ENCODE results near the gene DDX41.

The DDX41 gene

DNA sequence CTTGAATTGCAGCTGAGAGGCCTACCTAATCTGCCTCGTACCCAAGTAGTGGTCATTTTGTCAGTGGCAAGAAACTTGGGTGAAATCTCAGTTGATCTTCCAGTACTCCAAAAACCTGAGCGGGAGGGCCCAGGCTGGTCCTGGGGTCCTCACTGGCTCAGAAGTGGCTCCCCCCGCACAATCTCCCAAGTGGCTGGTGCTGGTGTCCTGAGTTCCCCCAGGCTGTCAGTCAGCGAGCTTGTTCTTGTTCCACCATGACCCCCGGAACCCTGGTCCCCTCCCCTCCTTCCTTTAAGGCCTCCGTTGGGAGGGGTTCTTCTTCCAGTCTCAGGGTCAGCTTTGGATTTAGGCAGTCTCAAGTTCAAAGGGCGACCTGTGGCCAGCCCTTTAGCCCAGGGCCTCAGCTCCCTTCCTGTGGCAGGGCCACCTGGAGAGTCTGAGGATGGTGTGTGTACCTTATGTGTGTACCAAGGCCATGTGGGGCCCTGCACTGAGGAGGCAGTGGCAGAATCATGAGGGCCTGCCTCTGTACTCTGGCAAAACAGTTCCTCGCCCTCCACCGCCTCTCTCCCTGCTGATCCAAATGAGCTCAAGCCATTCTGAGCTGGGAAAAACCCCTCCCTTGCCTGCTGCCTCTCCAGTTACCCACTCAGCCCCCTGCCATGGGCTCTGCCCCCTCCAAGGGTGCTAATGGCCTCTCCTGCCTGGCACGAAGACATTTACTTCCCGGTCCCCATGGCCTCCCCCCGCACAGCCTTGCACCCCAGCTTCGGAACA is 38.9 kb downstream of the DDX41 start:
- H3K9me3 ChIP-seq (ENCODE audit: insufficient read depth, low read length, severe bottlenecking): no peaks in the 10 kb centered on the region
- H3K36me3 ChIP-seq (ENCODE audit: insufficient read depth, low read length): no peaks in the 10 kb centered on the region
- no peak overlapping the region for H3K4me2 ChIP-seq (ENCODE audit: insufficient read depth, low read length)
- no peaks in the 10 kb centered on the region for H3K79me2 ChIP-seq (ENCODE audit: insufficient read depth, low read length)
- H3K27ac ChIP-seq (ENCODE audit: low read length): no peak overlapping the region
- TF ChIP-seq EZH2 (IDR thresholded peaks at IDR 0.05; ENCODE audit: borderline replicate concordance, low read depth, low read length, severe bottlenecking): no peak
- TF ChIP-seq, protein P1, sequence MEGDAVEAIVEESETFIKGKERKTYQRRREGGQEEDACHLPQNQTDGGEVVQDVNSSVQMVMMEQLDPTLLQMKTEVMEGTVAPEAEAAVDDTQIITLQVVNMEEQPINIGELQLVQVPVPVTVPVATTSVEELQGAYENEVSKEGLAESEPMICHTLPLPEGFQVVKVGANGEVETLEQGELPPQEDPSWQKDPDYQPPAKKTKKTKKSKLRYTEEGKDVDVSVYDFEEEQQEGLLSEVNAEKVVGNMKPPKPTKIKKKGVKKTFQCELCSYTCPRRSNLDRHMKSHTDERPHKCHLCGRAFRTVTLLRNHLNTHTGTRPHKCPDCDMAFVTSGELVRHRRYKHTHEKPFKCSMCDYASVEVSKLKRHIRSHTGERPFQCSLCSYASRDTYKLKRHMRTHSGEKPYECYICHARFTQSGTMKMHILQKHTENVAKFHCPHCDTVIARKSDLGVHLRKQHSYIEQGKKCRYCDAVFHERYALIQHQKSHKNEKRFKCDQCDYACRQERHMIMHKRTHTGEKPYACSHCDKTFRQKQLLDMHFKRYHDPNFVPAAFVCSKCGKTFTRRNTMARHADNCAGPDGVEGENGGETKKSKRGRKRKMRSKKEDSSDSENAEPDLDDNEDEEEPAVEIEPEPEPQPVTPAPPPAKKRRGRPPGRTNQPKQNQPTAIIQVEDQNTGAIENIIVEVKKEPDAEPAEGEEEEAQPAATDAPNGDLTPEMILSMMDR (IDR thresholded peaks at IDR 0.05; ENCODE audit: borderline replicate concordance, extremely low read depth, low read length, poor library complexity, severe bottlenecking): no peak
- DNase-seq (no peak), ATAC-seq (ENCODE audit: insufficient read depth, low read depth) (no peak)
- H3K4me3 ChIP-seq (ENCODE audit: low read depth in 1 of 2, low read length in 2 of 2): no peak overlapping the region
- H4K20me1 ChIP-seq (ENCODE audit: insufficient read depth, low read length): peaks cover 10% of the 10 kb centered on the region; the same call in 1 of the 2 replicates
- H3K27me3 ChIP-seq (ENCODE audit: insufficient read depth, low read length, poor library complexity): peaks cover 5% of the 10 kb centered on the region
- no peak overlapping the region for H2AFZ ChIP-seq (ENCODE audit: low read depth, low read length)
- peaks cover 4% of the 10 kb centered on the region; the same call in 1 of the 2 replicates for H3K4me1 ChIP-seq (ENCODE audit: insufficient read depth, low read length)
- no peak overlapping the region for H3K9ac ChIP-seq (ENCODE audit: low read depth, low read length)

DNA sequence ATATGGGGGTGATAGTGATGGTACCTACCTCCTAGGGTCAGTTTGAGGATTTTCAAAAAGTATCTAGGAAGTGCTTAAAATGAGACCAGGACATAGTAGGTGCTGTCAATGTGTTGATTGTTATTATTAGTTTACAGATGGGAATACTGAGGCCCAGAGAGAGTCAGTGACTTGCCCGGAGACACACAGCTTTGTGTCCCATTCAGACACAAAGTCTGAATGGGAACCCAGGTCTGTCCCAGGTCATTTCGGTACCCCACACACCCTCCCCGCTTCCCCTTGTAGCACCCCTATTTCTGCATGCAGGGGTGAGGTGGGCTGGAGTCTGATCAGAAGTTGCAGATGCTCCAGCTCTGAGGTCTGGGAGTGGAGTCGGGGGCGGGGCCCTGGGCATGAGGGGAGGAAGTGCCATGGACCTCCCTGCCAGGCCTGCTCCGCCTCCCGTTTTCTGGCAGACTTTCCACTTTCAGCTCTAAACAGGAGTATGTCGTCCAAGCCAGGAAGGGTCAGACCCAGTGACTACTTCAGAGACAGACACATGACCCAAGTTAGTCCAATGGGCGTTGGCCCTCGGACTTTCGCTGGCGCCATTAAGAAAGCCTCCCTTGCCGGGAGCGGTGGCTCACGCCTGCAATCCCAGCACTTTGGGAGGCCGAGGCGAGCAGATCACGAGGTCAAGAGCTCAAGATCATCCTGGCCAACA is 40.1 kb downstream of the DDX41 start:
- no peak for DNase-seq
- Histone ChIP-seq H2AFZ (ENCODE audit: low read depth, low read length) (no peak overlapping the region), H3K79me2 (ENCODE audit: insufficient read depth, low read length) (peaks cover 11% of the 10 kb centered on the region), H3K9me3 (ENCODE audit: insufficient read depth, low read length, severe bottlenecking) (no peaks in the 10 kb centered on the region), H3K9ac (ENCODE audit: low read depth, low read length) (no peak overlapping the region), H3K27ac (ENCODE audit: low read length) (no peak overlapping the region), H3K4me3 (ENCODE audit: low read depth in 1 of 2, low read length in 2 of 2) (no peak overlapping the region), H3K4me1 (ENCODE audit: insufficient read depth, low read length) (peaks cover 14% of the 10 kb centered on the region), H3K27me3 (ENCODE audit: insufficient read depth, low read length, poor library complexity) (peaks cover 5% of the 10 kb centered on the region), H4K20me1 (ENCODE audit: insufficient read depth, low read length) (peaks cover 20% of the 10 kb centered on the region), H3K4me2 (ENCODE audit: insufficient read depth, low read length) (no peak overlapping the region), H3K36me3 (ENCODE audit: insufficient read depth, low read length) (peaks cover 8% of the 10 kb centered on the region)
- no peak for ATAC-seq (ENCODE audit: insufficient read depth, low read depth)
- no peak for TF ChIP-seq EZH2 (IDR thresholded peaks at IDR 0.05; ENCODE audit: borderline replicate concordance, low read depth, low read length, severe bottlenecking)
- TF ChIP-seq, protein P1 (IDR thresholded peaks at IDR 0.05; ENCODE audit: borderline replicate concordance, extremely low read depth, low read length, poor library complexity, severe bottlenecking): no peak

DNA sequence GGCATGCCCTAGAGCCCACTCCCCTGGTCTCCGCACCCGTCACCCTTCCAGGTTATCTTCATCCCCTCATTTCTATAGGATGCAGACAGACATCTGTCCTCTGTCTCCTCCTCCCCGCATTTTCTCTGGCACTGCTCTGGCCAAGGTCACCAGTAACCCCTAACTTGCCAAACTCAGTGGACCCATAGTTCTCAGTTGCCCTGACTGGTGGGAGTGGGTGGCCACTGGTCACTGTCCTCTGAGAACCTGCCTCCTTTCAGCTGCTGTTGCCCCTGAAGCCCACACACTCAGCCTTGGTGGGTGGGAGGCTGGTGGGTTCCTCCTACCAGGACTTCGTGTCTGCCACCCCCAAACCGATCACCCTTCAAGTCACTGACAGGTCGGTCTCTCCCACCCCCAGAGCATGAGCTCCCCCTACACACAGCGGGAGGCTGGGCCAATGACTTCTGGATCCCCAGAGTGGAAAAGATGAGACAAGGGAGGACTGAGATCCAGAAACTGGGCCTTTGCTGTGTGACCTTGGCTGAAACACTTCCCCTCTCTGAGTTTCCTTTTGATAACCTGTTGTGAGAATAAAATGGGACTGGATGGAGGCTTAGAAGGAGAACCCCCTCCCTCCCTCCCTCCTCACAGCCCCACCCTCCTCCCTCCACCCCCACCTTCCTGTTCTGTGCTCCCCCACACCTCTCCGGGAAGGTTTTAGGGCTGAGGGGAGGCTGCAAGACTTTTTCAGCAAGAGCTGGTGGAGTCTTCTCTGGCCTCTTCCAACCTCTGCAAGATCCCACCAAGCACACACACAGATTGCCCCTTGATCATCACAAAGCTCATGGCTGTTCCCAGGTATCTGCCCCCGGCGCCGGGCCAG is 41.0 kb downstream of the DDX41 start:
- peaks cover 5% of the 10 kb centered on the region for H3K27me3 ChIP-seq (ENCODE audit: insufficient read depth, low read length, poor library complexity)
- ATAC-seq (ENCODE audit: insufficient read depth, low read depth) (no peak), DNase-seq (no peak)
- no peaks in the 10 kb centered on the region for H3K9me3 ChIP-seq (ENCODE audit: insufficient read depth, low read length, severe bottlenecking)
- no peak overlapping the region for H2AFZ ChIP-seq (ENCODE audit: low read depth, low read length)
- peaks cover 29% of the 10 kb centered on the region for H4K20me1 ChIP-seq (ENCODE audit: insufficient read depth, low read length)
- H3K4me3 ChIP-seq (ENCODE audit: low read depth in 1 of 2, low read length in 2 of 2): no peak overlapping the region
- peaks cover 17% of the 10 kb centered on the region for H3K36me3 ChIP-seq (ENCODE audit: insufficient read depth, low read length)
- H3K4me2 ChIP-seq (ENCODE audit: insufficient read depth, low read length): no peak overlapping the region
- no peak overlapping the region for H3K9ac ChIP-seq (ENCODE audit: low read depth, low read length)
- peaks cover 20% of the 10 kb centered on the region for H3K79me2 ChIP-seq (ENCODE audit: insufficient read depth, low read length)
- TF ChIP-seq EZH2 (IDR thresholded peaks at IDR 0.05; ENCODE audit: borderline replicate concordance, low read depth, low read length, severe bottlenecking): no peak
- TF ChIP-seq, protein P1 (IDR thresholded peaks at IDR 0.05; ENCODE audit: borderline replicate concordance, extremely low read depth, low read length, poor library complexity, severe bottlenecking): no peak
- H3K4me1 ChIP-seq (ENCODE audit: insufficient read depth, low read length): peaks cover 23% of the 10 kb centered on the region
- no peak overlapping the region for H3K27ac ChIP-seq (ENCODE audit: low read length)

All from DND-41 (cell line).